ENCODE measurements around the gene CD8A.
"Not testable (repeated sequence)": the region's sequence is repeated elsewhere in the genome, so short reads cannot be mapped to it uniquely, and the experiment has no call there.

The CD8A gene

GRCh38 chr2:86790676-86791572 is at the start of gene CD8A:
TSS of gene CD8A (minus strand) at chr2:86790913. CDS start at chr2:86790825, 88 bp downstream.
- no peak for DNase-seq (ENCODE audit: low read depth)

DNA sequence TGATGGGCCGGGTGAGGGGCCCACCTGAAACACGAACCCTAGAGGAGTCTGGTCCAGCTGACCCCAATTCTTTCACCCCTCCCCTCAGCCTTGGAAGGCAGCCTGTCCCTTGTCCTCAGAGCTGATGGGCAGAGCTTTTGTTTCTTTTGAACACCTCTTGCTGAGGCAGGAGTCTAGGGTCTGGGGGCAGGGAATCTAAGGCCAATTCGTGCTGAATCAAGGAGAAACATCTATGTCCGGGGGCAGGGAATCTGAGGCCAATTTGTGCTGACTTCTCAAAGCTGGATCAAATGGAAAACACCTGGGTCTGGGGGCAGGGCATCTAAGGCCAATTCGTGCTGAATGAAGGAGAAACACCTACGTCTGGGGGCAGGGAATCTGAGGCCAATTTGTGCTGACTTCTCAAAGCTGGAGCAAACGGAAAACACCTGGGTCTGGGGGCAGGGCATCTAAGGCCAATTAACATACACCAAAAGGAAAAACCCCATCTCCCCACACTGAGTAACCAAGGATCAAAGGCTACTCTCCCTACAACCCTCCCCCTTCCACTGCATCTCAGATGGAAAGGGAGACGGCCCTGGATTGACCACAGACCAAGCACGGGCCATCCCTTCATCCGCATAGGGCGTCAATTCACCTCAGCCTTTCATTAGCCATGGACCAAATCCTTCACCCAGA is 49.3 kb upstream of the CD8A start:
- not testable (repeated sequence) for DNase-seq (ENCODE audit: low read depth)

GRCh38 chr2:86839455-86839854 is 48.7 kb upstream of the CD8A start:
- not testable (repeated sequence) for DNase-seq (ENCODE audit: low read depth)

GRCh38 chr2:86837714-86838113 is 47.0 kb upstream of the CD8A start:
- not testable (repeated sequence) for DNase-seq (ENCODE audit: low read depth)

- DNase-seq (ENCODE audit: low read depth), result not testable (repeated sequence)
Observed at GRCh38 chr2:86836915-86837695, 46.4 kb upstream of the CD8A start.

- not testable (repeated sequence) for DNase-seq (ENCODE audit: low read depth)
Observed at GRCh38 chr2:86835548-86835889, 44.8 kb upstream of the CD8A start.

GRCh38 chr2:86833315-86833714 is 42.6 kb upstream of the CD8A start:
- no peak for DNase-seq (ENCODE audit: low read depth)

GRCh38 chr2:86832334-86833096 is 41.8 kb upstream of the CD8A start:
- no peak for DNase-seq (ENCODE audit: low read depth)

GRCh38 chr2:86831537-86831936 is 40.8 kb upstream of the CD8A start:
- no peak for DNase-seq (ENCODE audit: low read depth)

DNA sequence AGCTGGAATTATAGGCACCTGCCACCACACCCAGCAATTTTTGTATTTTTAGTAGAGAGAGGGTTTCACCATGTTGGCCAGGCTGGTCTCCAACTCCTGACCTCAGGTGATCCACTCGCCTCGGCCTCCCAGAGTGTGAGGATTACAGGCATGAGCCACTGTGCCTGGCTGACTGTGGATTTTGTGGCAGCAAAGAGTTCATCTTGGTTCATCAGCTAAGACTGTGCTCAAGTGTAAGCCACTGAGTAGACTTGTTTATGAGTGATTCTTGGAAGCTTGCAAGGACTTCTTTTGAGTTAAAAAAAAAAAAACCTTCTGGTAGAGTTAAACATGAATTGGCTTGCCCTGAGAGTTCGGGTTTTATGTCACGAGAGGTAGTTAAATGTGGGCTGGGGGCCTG is 36.2 kb upstream of the CD8A start:
- no peak for DNase-seq (ENCODE audit: low read depth)

DNA sequence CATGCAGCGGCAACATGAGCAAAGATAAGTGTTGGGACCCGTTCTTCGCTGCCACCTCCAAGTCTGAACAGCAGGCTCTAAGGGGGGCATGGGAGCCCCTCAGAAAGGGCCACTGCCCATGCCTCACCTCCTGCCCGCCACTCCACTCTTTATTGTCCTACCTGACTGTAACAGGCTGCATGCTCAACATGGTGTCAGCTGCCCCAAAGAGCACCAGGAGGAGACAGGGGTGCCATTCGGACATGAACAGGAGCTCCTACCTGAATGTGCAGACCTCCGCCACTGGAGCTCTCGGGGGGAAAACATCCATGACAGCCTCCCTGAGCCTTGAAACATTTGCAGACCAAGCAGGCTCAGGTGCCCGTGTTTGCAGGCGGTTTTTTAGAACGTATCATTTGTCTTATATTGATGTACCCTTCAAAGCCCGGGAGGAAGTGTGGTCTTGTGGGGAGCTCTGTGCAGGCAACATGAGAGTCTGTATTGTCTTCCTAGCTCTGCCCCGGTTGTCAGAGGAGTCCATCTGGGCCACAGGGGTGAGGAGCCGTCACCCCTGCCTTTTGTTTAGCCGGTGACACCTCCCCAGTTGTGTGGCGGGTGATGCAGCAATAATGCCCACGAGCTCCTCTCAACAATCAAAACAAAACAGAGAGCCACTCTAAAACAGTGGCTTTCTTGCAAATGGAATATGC is 35.1 kb upstream of the CD8A start:
- DNase-seq (ENCODE audit: low read depth), result no peak

GRCh38 chr2:86825036-86825692 is 34.5 kb upstream of the CD8A start:
- DNase-seq (ENCODE audit: low read depth), result no peak

GRCh38 chr2:86822668-86823345 is 32.1 kb upstream of the CD8A start:
- DNase-seq (ENCODE audit: low read depth), result no peak

GRCh38 chr2:86821842-86822241 is 31.1 kb upstream of the CD8A start:
- no peak for DNase-seq (ENCODE audit: low read depth)

DNA sequence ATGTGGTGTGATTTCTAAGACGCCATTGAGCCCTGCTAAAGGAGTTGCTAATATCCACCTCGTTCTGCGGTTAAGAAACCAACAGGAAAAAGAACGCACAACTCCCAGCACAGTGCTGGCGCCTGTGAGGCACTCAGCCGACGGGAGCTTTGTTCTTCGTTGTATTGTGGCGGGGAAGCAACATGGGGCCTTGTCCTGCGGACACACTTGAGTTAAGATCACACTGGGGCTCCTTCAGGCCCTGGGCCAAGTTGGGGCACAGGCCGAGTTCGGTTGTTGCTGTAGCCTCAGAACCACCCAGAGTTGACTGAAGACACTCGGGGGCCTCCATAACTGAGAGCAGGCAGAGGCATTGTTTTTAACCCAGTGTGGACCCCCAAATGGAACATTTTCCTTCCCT is 30.6 kb upstream of the CD8A start:
- DNase-seq (ENCODE audit: low read depth), result no peak

GRCh38 chr2:86818957-86819356 is 28.2 kb upstream of the CD8A start:
- no peak for DNase-seq (ENCODE audit: low read depth)

- DNase-seq (ENCODE audit: low read depth), result no peak
Observed at GRCh38 chr2:86818114-86818801, 27.5 kb upstream of the CD8A start.

GRCh38 chr2:86815611-86816010 is 24.9 kb upstream of the CD8A start:
- no peak for DNase-seq (ENCODE audit: low read depth)

- DNase-seq (ENCODE audit: low read depth), result no peak
Observed at GRCh38 chr2:86809481-86810121, 18.9 kb upstream of the CD8A start.

Data from activated T-helper 1 cell treated with Interleukin-2 at 50 U/mL for 16 hours (primary cell).